Coronary artery (tissue), 2 donors: ENCODE measurements around the gene BBIP1.

Source experiments
- DNase-seq: peaks from one replicate; pipeline ENCODE4 v3.0.0-alpha.2; 2017; ENCODE audit warnings: low spot score
- H3K27ac ChIP-seq, 2 donors: fragments of 200-600 bp; sonication (generic); one replicate each; pipeline ENCODE4 v1.5.1; 2016 to 2019
- H3K4me3 ChIP-seq: fragments of 200-600 bp; sonication (generic); 2 replicates; pipeline ENCODE4 v1.5.1; 2016; ENCODE audit warnings: mild to moderate bottlenecking, moderate library complexity
- TF ChIP-seq, protein P1 (sequence below): fragments of 200-600 bp; sonication (generic); IDR thresholded peaks from one replicate; pipeline ENCODE4 v1.5.1; 2019; ENCODE audit warnings: antibody characterized with exemption

The BBIP1 gene

DNA sequence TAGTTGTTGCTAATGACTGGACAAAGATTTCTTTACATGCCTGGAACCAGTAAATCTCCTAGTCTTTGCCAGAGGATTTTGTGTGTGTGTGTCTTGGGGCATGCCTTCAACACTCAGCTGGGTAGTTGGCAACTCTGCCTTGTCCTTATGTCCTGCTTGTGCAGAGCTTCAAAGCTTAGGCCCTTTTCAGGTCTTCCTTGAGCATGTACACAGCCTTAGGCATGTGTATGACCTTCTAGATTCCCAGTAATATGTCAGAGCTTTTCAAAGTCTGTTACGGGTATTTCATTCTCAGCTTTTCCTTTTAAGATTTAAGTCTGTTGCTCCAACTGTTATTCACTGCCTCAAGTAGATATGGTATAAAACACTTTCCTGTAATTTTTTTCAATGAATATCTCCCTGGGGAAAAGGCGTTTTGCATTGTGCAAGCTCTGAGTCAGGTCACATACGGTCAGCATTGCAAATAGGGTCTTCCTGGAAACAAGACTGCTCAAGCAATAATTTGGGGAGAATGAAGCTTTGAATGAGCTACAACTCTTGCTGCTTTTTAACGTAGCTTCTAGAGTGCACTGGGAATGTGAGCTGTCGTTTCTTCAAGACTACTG is 25.9 kb upstream of the BBIP1 start:
- TF ChIP-seq, protein P1, sequence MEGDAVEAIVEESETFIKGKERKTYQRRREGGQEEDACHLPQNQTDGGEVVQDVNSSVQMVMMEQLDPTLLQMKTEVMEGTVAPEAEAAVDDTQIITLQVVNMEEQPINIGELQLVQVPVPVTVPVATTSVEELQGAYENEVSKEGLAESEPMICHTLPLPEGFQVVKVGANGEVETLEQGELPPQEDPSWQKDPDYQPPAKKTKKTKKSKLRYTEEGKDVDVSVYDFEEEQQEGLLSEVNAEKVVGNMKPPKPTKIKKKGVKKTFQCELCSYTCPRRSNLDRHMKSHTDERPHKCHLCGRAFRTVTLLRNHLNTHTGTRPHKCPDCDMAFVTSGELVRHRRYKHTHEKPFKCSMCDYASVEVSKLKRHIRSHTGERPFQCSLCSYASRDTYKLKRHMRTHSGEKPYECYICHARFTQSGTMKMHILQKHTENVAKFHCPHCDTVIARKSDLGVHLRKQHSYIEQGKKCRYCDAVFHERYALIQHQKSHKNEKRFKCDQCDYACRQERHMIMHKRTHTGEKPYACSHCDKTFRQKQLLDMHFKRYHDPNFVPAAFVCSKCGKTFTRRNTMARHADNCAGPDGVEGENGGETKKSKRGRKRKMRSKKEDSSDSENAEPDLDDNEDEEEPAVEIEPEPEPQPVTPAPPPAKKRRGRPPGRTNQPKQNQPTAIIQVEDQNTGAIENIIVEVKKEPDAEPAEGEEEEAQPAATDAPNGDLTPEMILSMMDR, result no peak
- Histone ChIP-seq H3K27ac (no peak overlapping the region), H3K4me3 (no peak overlapping the region)
- no peak for DNase-seq

DNA sequence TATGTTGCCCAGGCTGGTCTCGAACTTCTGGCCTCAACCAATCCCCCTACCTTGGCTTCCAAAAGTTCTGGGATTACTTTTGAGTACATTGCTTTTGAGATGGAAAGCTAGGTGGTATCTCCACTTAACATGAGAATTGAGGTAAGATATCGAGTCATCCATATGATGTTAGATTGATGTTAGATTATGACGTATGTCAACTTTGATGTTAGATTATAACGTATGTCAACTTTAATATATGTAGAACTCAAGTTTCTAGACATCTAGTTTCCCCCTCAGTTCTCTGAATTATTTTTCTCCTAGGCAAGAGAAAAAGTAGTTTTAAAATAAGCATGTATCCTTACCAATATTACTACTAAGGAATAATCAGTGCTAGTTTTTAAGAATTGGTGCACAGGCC is 20.4 kb upstream of the BBIP1 start:
- H3K27ac ChIP-seq, result no peak overlapping the region
- no peak for DNase-seq
- TF ChIP-seq, protein P1, result no peak
- H3K4me3 ChIP-seq, result no peak overlapping the region

DNA sequence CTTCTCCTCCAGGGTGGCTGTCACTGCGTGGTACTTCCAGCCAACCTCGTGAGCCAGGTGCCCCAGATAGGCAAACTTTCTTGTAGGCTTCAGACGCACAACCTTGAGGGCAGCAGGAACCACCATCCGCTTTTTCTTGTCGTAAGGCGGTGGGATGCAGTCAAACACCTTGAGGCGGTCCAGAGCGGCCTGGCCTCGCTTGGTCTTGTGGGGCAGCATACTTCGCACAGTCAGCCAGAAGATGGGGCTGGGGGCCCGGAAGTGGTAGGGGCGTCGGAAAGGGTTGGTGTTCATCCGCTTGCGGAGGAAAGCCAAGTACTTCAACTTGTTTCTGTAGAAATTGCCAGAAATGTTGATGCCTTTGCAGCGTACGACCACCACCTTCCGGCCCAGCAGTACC is 17.8 kb upstream of the BBIP1 start:
- DNase-seq, result no peak
- Histone ChIP-seq H3K4me3 (no peak overlapping the region), H3K27ac (no peak overlapping the region)
- TF ChIP-seq, protein P1, result no peak

DNA sequence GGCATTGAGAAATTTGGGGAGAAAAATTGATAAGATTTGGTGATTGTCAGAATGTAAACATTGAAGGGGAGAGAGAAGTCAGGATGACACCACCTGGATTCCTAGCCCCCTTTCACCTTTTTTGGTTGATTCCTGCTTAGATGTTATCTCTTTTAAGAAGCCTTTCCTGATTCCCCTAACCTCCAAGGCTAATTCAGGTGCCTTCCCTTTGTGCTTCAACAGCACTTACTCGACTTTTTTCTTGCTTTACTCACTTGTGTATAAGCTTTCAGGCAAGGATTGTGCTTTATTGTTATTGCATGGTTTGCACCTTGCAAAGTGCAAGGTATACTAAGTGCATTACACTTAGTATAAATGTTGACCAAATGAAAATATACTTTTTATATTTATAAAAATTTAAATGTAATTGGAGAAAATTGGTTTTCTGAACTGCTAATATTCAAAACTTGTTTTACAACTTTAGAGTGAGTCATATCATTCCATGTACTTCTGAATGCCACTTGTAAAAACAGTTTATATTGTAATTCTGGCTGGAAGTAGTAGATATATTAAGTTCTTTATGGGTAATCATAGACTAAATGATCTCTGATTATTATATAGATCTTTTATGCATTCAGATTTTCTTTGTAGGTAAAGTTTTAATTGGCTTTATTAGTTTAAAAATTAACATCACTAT is 13.7 kb upstream of the BBIP1 start:
- TF ChIP-seq, protein P1, result no peak

DNA sequence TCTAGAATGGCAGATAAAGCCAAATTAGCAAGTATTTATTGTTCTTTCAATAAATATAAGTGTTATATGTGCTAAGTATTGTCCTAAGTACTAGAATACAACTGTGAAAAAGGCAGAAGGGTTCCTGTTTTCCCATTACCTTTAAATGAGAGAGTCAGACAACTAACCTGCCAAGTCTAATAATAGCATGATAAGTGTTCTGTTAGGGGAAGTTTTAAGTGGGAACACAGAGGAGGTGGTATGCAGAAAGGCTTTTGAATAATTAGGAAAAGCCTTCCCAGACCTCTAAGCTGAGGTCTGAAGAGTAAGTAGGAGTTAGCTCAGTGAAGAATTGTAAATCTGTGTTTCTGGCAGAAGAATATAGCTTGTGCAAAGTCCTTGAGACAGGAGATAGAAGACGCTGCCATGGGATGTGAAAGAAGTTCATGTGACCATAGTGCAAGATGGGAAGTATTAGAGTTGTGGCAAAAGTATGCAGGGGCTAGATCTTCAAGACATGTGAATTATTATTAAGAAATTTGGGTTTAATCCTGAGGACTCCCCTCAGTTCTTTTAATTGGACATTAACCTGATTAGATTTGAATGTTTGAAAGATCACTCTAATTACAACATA is 12.9 kb upstream of the BBIP1 start:
- Histone ChIP-seq H3K4me3 (no peak overlapping the region), H3K27ac (no peak overlapping the region)
- DNase-seq, result no peak
- TF ChIP-seq, protein P1, result no peak

More for the DNA sequence above, 13.7 kb upstream of the BBIP1 start:
- no peak for DNase-seq
- H3K4me3 ChIP-seq, result no peak overlapping the region
- no peak overlapping the region for H3K27ac ChIP-seq

DNA sequence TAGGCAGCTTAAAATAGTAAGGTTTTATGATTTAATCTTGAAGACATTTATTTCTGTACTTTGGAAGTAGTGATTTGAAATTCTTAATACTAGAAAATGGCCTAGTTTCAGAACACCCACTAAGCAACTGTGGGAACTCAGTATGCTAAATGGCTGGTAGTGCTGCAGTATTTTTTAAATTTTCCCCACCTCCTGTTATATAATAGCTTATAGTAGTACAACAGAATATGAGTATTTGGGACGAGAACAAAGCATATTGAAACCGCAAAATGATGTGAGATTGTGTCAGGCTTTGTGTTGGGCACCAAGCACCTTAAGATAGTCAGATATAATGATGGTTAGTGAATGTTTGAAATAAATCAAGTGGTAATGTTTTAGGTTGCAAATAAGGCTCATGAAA is 8.5 kb upstream of the BBIP1 start:
- TF ChIP-seq, protein P1, result no peak
- no peak overlapping the region for H3K4me3 ChIP-seq
- no peak for DNase-seq
- no peak overlapping the region for H3K27ac ChIP-seq
